DOHH2 (cell line): ENCODE measurements around the gene ALKBH3.

ENCODE experiments used
- CTCF ChIP-seq: fragments of 200-600 bp; sonication (generic); IDR thresholded peaks from one replicate; pipeline ENCODE4 v1.5.1; 2014; ENCODE audit warnings: antibody characterized with exemption, mild to moderate bottlenecking, low read depth, low read length; ENCODE audit not compliant: poor library complexity, severe bottlenecking
- EZH2phosphoT487 ChIP-seq: fragments of 200-600 bp; sonication (generic); IDR thresholded peaks from 2 replicates; pipeline ENCODE4 v1.6.1; 2017; ENCODE audit warnings: borderline replicate concordance, mild to moderate bottlenecking, antibody characterized with exemption, low read length, moderate library complexity, mixed read lengths

- no peak for TF ChIP-seq CTCF
- no peak for TF ChIP-seq EZH2phosphoT487
These were observed 71.4 kb downstream of the ALKBH3 start for GRCh38 chr11:43952020-43952400.
